A673 (cell line): ENCODE results near the gene SLC25A21.

Experiments
- CTCF ChIP-seq: fragments of 300-800, 200-600 bp; sonication (generic); conservative IDR thresholded peaks from 2 replicates; pipeline ENCODE4 v1.5.1; 2017; ENCODE audit warnings: low read depth, mild to moderate bottlenecking, antibody characterized with exemption, low read length, moderate library complexity, mixed read lengths
- EZH2 ChIP-seq: fragments of 200-600 bp; sonication (generic); IDR thresholded peaks from 2 replicates; pipeline ENCODE4 v1.6.1; 2017; ENCODE audit warnings: borderline replicate concordance, low read depth, mild to moderate bottlenecking, mixed read lengths, antibody characterized with exemption, low read length; ENCODE audit not compliant: poor library complexity, severe bottlenecking

- TF ChIP-seq EZH2 (no peak), CTCF (no peak)
These were observed 342.9 kb downstream of the SLC25A21 start for GRCh38 chr14:36829547-36829946.
